Measurements from ENCODE around the gene KLHL25. TPM values are rescaled to one million over a fixed set of nuclear protein-coding genes. Genes with fewer than 3 reads are reported as not detected.
A peak's percentile ranks its signal among the peaks of the same experiment; 100 is the strongest.

Gene KLHL25
- total RNA-seq, 2 donors from 2014 or later, result 9.8 to 12.3 TPM

GRCh38 chr15:85767785-85768529, 26.8 kb downstream of the KLHL25 start:
- Mint-ChIP-seq H3K27me3 (no peaks in the 10 kb centered on the region), H3K27ac (no peak overlapping the region), H3K4me1 (peaks cover 20% of the 10 kb centered on the region), H3K36me3 (ENCODE audit: low read depth) (no peaks in the 10 kb centered on the region), H3K4me3 (no peak overlapping the region)
- no peaks in the 10 kb centered on the region for H3K9me3 ChIP-seq (ENCODE audit: control insufficient read depth, low read length, poor library complexity, severe bottlenecking)
- DNase-seq (no peak), ATAC-seq (no peak)

- DNase-seq (no peak), ATAC-seq (no peak)
- Mint-ChIP-seq H3K4me1 (peaks cover 17% of the 10 kb centered on the region), H3K36me3 (ENCODE audit: low read depth) (no peaks in the 10 kb centered on the region), H3K27ac (peak overlapping the region; percentile 59), H3K27me3 (no peaks in the 10 kb centered on the region), H3K4me3 (no peak overlapping the region)
- H3K9me3 ChIP-seq (ENCODE audit: control insufficient read depth, low read length, poor library complexity, severe bottlenecking), result no peaks in the 10 kb centered on the region
Measured at GRCh38 chr15:85766001-85766831, 28.5 kb downstream of the KLHL25 start.

GRCh38 chr15:85764649-85765277, 30.0 kb downstream of the KLHL25 start:
- Mint-ChIP-seq H3K27ac (no peak overlapping the region), H3K4me3 (no peak overlapping the region), H3K4me1 (peaks cover 17% of the 10 kb centered on the region), H3K36me3 (ENCODE audit: low read depth) (no peaks in the 10 kb centered on the region), H3K27me3 (no peaks in the 10 kb centered on the region)
- ATAC-seq (no peak), DNase-seq (no peak)
- no peaks in the 10 kb centered on the region for H3K9me3 ChIP-seq (ENCODE audit: control insufficient read depth, low read length, poor library complexity, severe bottlenecking)

- no peaks in the 10 kb centered on the region for H3K27me3 Mint-ChIP-seq
- DNase-seq (no peak), ATAC-seq (no peak)
- peak overlapping the region; percentile 45 for H3K27ac Mint-ChIP-seq
- no peaks in the 10 kb centered on the region for H3K36me3 Mint-ChIP-seq (ENCODE audit: low read depth)
- no peaks in the 10 kb centered on the region for H3K9me3 ChIP-seq (ENCODE audit: control insufficient read depth, low read length, poor library complexity, severe bottlenecking)
- peaks cover 17% of the 10 kb centered on the region for H3K4me1 Mint-ChIP-seq
- H3K4me3 Mint-ChIP-seq, result no peak overlapping the region
Measured at GRCh38 chr15:85763673-85764633, 30.8 kb downstream of the KLHL25 start.

GRCh38 chr15:85763157-85763556, 31.6 kb downstream of the KLHL25 start:
- peak overlapping the region; percentile 45 for H3K27ac Mint-ChIP-seq
- H3K27me3 Mint-ChIP-seq, result no peaks in the 10 kb centered on the region
- H3K4me3 Mint-ChIP-seq, result no peak overlapping the region
- no peaks in the 10 kb centered on the region for H3K36me3 Mint-ChIP-seq (ENCODE audit: low read depth)
- ATAC-seq, result no peak
- peaks cover 17% of the 10 kb centered on the region for H3K4me1 Mint-ChIP-seq
- no peak for DNase-seq
- H3K9me3 ChIP-seq (ENCODE audit: control insufficient read depth, low read length, poor library complexity, severe bottlenecking), result no peaks in the 10 kb centered on the region

GRCh38 chr15:85762756-85763127, 32.0 kb downstream of the KLHL25 start:
- H3K4me3 Mint-ChIP-seq, result no peak overlapping the region
- peaks cover 17% of the 10 kb centered on the region for H3K4me1 Mint-ChIP-seq
- H3K27ac Mint-ChIP-seq, result peak overlapping the region; percentile 45
- H3K36me3 Mint-ChIP-seq (ENCODE audit: low read depth), result no peaks in the 10 kb centered on the region
- no peak for ATAC-seq
- DNase-seq, result no peak
- no peaks in the 10 kb centered on the region for H3K27me3 Mint-ChIP-seq
- no peaks in the 10 kb centered on the region for H3K9me3 ChIP-seq (ENCODE audit: control insufficient read depth, low read length, poor library complexity, severe bottlenecking)

GRCh38 chr15:85762039-85762755, 32.5 kb downstream of the KLHL25 start:
- Mint-ChIP-seq H3K4me1 (peaks cover 14% of the 10 kb centered on the region), H3K4me3 (no peak overlapping the region), H3K27ac (peak overlapping the region; percentile 45), H3K27me3 (no peaks in the 10 kb centered on the region), H3K36me3 (ENCODE audit: low read depth) (no peaks in the 10 kb centered on the region)
- ATAC-seq (no peak), DNase-seq (no peak)
- H3K9me3 ChIP-seq (ENCODE audit: control insufficient read depth, low read length, poor library complexity, severe bottlenecking), result no peaks in the 10 kb centered on the region

- H3K36me3 Mint-ChIP-seq (ENCODE audit: low read depth), result no peaks in the 10 kb centered on the region
- H3K27me3 Mint-ChIP-seq, result no peaks in the 10 kb centered on the region
- no peaks in the 10 kb centered on the region for H3K9me3 ChIP-seq (ENCODE audit: control insufficient read depth, low read length, poor library complexity, severe bottlenecking)
- ATAC-seq, result no peak
- peak overlapping the region; percentile 45 for H3K27ac Mint-ChIP-seq
- H3K4me3 Mint-ChIP-seq, result peak overlapping the region; percentile 41
- H3K4me1 Mint-ChIP-seq, result peaks cover 13% of the 10 kb centered on the region
- DNase-seq, result no peak
Measured at GRCh38 chr15:85761635-85762034, 33.1 kb downstream of the KLHL25 start.

- ATAC-seq (no peak), DNase-seq (no peak)
- Mint-ChIP-seq H3K27ac (no peak overlapping the region), H3K4me3 (no peak overlapping the region), H3K27me3 (no peaks in the 10 kb centered on the region), H3K4me1 (peaks cover 8% of the 10 kb centered on the region), H3K36me3 (ENCODE audit: low read depth) (no peaks in the 10 kb centered on the region)
- no peaks in the 10 kb centered on the region for H3K9me3 ChIP-seq (ENCODE audit: control insufficient read depth, low read length, poor library complexity, severe bottlenecking)
Measured at GRCh38 chr15:85760531-85761371, 34.0 kb downstream of the KLHL25 start.

- no peaks in the 10 kb centered on the region for H3K27me3 Mint-ChIP-seq
- no peak for ATAC-seq
- peaks cover 5% of the 10 kb centered on the region for H3K4me1 Mint-ChIP-seq
- no peaks in the 10 kb centered on the region for H3K36me3 Mint-ChIP-seq (ENCODE audit: low read depth)
- no peak overlapping the region for H3K27ac Mint-ChIP-seq
- H3K9me3 ChIP-seq (ENCODE audit: control insufficient read depth, low read length, poor library complexity, severe bottlenecking), result no peaks in the 10 kb centered on the region
- no peak for DNase-seq
- H3K4me3 Mint-ChIP-seq, result no peak overlapping the region
Measured at GRCh38 chr15:85760049-85760448, 34.7 kb downstream of the KLHL25 start.

- no peak overlapping the region for H3K4me3 Mint-ChIP-seq
- ATAC-seq, result no peak
- peaks cover 3% of the 10 kb centered on the region for H3K4me1 Mint-ChIP-seq
- no peaks in the 10 kb centered on the region for H3K27me3 Mint-ChIP-seq
- H3K9me3 ChIP-seq (ENCODE audit: control insufficient read depth, low read length, poor library complexity, severe bottlenecking), result no peaks in the 10 kb centered on the region
- no peak overlapping the region for H3K27ac Mint-ChIP-seq
- no peak for DNase-seq
- H3K36me3 Mint-ChIP-seq (ENCODE audit: low read depth), result no peaks in the 10 kb centered on the region
Measured at GRCh38 chr15:85759376-85759775, 35.3 kb downstream of the KLHL25 start.

GRCh38 chr15:85758655-85758978, 36.1 kb downstream of the KLHL25 start:
- H3K9me3 ChIP-seq (ENCODE audit: control insufficient read depth, low read length, poor library complexity, severe bottlenecking), result no peaks in the 10 kb centered on the region
- Mint-ChIP-seq H3K27me3 (no peaks in the 10 kb centered on the region), H3K36me3 (ENCODE audit: low read depth) (no peaks in the 10 kb centered on the region), H3K27ac (no peak overlapping the region), H3K4me3 (no peak overlapping the region), H3K4me1 (peaks cover 5% of the 10 kb centered on the region)
- DNase-seq, result no peak
- no peak for ATAC-seq

Data from T-helper 17 cell (primary cell).